OCI-LY7 (cell line): ENCODE results near the gene LGALS3. TPM values are rescaled to one million over a fixed set of nuclear protein-coding genes. Genes with fewer than 3 reads are reported as not detected.

Source experiments
- BruUV-seq: library from RNA; stranded (reverse); fragments of 400-500 nt; replicated peaks from 2 replicates; lab custom pipeline; 2021; lab: Mats Ljungman, UMichigan
- CTCF ChIA-PET: fragments of 300-600 bp; sonication (Branson Sonifier 250); formaldehyde crosslinking; loops from one replicate; lab custom pipeline; 2022; ENCODE audit warnings: antibody characterized with exemption; ENCODE audit not compliant: unreplicated experiment; lab: Charles Lee
- POLR2A ChIA-PET: fragments of 300-600 bp; sonication (Branson Sonifier 250); formaldehyde crosslinking; loops from one replicate; lab custom pipeline; 2022; ENCODE audit warnings: antibody characterized with exemption; lab: Charles Lee
- DNase-seq: peaks from one replicate; pipeline ENCODE4 v3.0.0-alpha.2; 2015; ENCODE audit warnings: low spot score
- H2AFZ ChIP-seq: fragments of 200-600 bp; sonication (generic), shearing (Covaris generic); 2 replicates; pipeline ENCODE4 v1.6.1; 2014; ENCODE audit warnings: mild to moderate bottlenecking, antibody characterized with exemption, low read length, moderate library complexity
- H3K27ac ChIP-seq: fragments of 200-600 bp; sonication (generic); 2 replicates; pipeline ENCODE4 v1.5.1; 2014; ENCODE audit warnings: mixed run types, low read depth, mild to moderate bottlenecking, moderate library complexity, low read length, inconsistent platforms; ENCODE audit not compliant: poor library complexity, severe bottlenecking
- H3K36me3 ChIP-seq: fragments of 200-600 bp; sonication (generic); 2 replicates; pipeline ENCODE4 v1.6.1; 2014; ENCODE audit warnings: mild to moderate bottlenecking, antibody characterized with exemption, low read length, moderate library complexity, mixed read lengths; ENCODE audit not compliant: insufficient read depth
- H3K4me1 ChIP-seq: fragments of 200-600 bp; sonication (generic); 2 replicates; pipeline ENCODE4 v1.5.1; 2014; ENCODE audit warnings: mild to moderate bottlenecking, low read length; ENCODE audit not compliant: insufficient read depth, poor library complexity, severe bottlenecking
- H3K4me2 ChIP-seq: fragments of 200-600 bp; sonication (generic); 2 replicates; pipeline ENCODE4 v1.6.1; 2014; ENCODE audit warnings: mild to moderate bottlenecking, low read length
- H3K4me3 ChIP-seq: fragments of 200-600 bp; sonication (generic); 2 replicates; pipeline ENCODE4 v1.5.1; 2014; ENCODE audit warnings: mild to moderate bottlenecking, low read depth, low read length; ENCODE audit not compliant: poor library complexity, severe bottlenecking
- H3K79me2 ChIP-seq: fragments of 200-600 bp; sonication (generic); 2 replicates; pipeline ENCODE4 v1.6.1; 2016; ENCODE audit warnings: low read depth, mild to moderate bottlenecking, low read length, moderate library complexity, mixed read lengths; ENCODE audit not compliant: insufficient read depth
- H3K9me2 ChIP-seq: fragments of 200-600 bp; sonication (generic); 2 replicates; pipeline ENCODE4 v1.6.1; 2016; ENCODE audit warnings: mild to moderate bottlenecking, low read length, mixed read lengths; ENCODE audit not compliant: insufficient read depth
- H3K9me3 ChIP-seq: fragments of 200-600 bp; sonication (generic); 2 replicates; pipeline ENCODE4 v1.6.1; 2014; ENCODE audit warnings: mild to moderate bottlenecking, mixed run types, low read length, mixed read lengths
- H4K20me1 ChIP-seq: fragments of 200-600 bp; sonication (generic); 2 replicates; pipeline ENCODE4 v1.6.1; 2014; ENCODE audit warnings: mild to moderate bottlenecking, antibody characterized with exemption, low read length, moderate library complexity, mixed read lengths; ENCODE audit not compliant: insufficient read depth
- CTCF ChIP-seq: fragments of 200-600 bp; sonication (generic); conservative IDR thresholded peaks from 2 replicates; pipeline ENCODE4 v1.5.1; 2014; ENCODE audit warnings: mild to moderate bottlenecking, antibody characterized with exemption, low read length, moderate library complexity, mixed read lengths
- EZH2phosphoT487 ChIP-seq: fragments of 200-600 bp; sonication (generic); IDR thresholded peaks from 2 replicates; pipeline ENCODE4 v1.6.1; 2018; ENCODE audit warnings: low read depth, borderline replicate concordance, mild to moderate bottlenecking, mixed run types, antibody characterized with exemption, low read length, moderate library complexity, mixed read lengths
- intact Hi-C: fragments of 100-400 bp; cut with micrococcal nuclease; formaldehyde crosslinking; loops from one replicate; pipeline ENCODE4 v1.10.0; 2022; ENCODE audit not compliant: unreplicated experiment
- total RNA-seq, 2 experiments: library from RNA; depleted of rRNA in 1 of 2; stranded (reverse); fragments of >200 nt in 1 of 2; shearing (Covaris generic) in 1 of 2; gene quantifications; 2 replicates each; pipeline ENCODE4 v1.2.3, GENCODE V29; 2014 to 2022

LGALS3 gene
- total RNA-seq, 2 experiments from 2014 or later, result not detected

GRCh38 chr14:55126932-55127459 is 2.1 kb upstream of the LGALS3 start:
- H2AFZ ChIP-seq, result no peak overlapping the region
- H3K9me3 ChIP-seq, result no peaks in the 10 kb centered on the region
- H3K4me3 ChIP-seq, result no peak overlapping the region
- H3K4me2 ChIP-seq, result no peak overlapping the region
- H3K27ac ChIP-seq, result no peak overlapping the region
- no peaks in the 10 kb centered on the region for H3K4me1 ChIP-seq
- BruUV-seq, result no TSS peak
- ChIA-PET CTCF (interaction anchor here (0.6 kb wide), 1 partner anchor 19 kb away, joined by 3 read pairs; no protein-coding TSS in a partner anchor), POLR2A (interaction anchor here (0.5 to 0.6 kb wide), 2 partner anchors 39 to 164 kb away, joined by 3 to 5 read pairs; no protein-coding TSS in a partner anchor)
- intact Hi-C loops, result no loop called here
- no peaks in the 10 kb centered on the region for H3K79me2 ChIP-seq
- H3K9me2 ChIP-seq, result no peaks in the 10 kb centered on the region
- DNase-seq, result no peak
- no peak for TF ChIP-seq EZH2phosphoT487
- TF ChIP-seq CTCF, result no peak
- H3K36me3 ChIP-seq, result no peaks in the 10 kb centered on the region
- H4K20me1 ChIP-seq, result no peaks in the 10 kb centered on the region

- TF ChIP-seq EZH2phosphoT487, result no peak
- TF ChIP-seq CTCF, result no peak
- CTCF ChIA-PET, result interaction anchor here (0.6 kb wide), 1 partner anchor 19 kb away, joined by 3 read pairs; no protein-coding TSS in a partner anchor
- Histone ChIP-seq H4K20me1 (no peaks in the 10 kb centered on the region), H2AFZ (no peak overlapping the region), H3K79me2 (no peaks in the 10 kb centered on the region), H3K4me2 (no peak overlapping the region), H3K27ac (no peak overlapping the region), H3K9me2 (no peaks in the 10 kb centered on the region), H3K9me3 (no peaks in the 10 kb centered on the region), H3K36me3 (no peaks in the 10 kb centered on the region), H3K4me3 (no peak overlapping the region), H3K4me1 (no peaks in the 10 kb centered on the region)
- no TSS peak for BruUV-seq
- intact Hi-C loops, result no loop called here
- no peak for DNase-seq
- POLR2A ChIA-PET, result interaction anchor here (0.5 to 0.6 kb wide), 2 partner anchors 39 to 1447 kb away, joined by 3 read pairs; no protein-coding TSS in a partner anchor
Measured at GRCh38 chr14:55127460-55127951, 1.5 kb upstream of the LGALS3 start.

- no TSS peak for BruUV-seq
- intact Hi-C loops, result no loop called here
Measured at GRCh38 chr14:55128386-55129085, 516 bp upstream of the LGALS3 start.

More at GRCh38 chr14:55128386-55129085, 516 bp upstream of the LGALS3 start:
- Histone ChIP-seq H2AFZ (no peak overlapping the region), H3K9me2 (no peaks in the 10 kb centered on the region), H3K4me3 (no peak overlapping the region), H3K4me1 (no peaks in the 10 kb centered on the region), H3K79me2 (no peaks in the 10 kb centered on the region), H3K27ac (no peak overlapping the region), H4K20me1 (no peaks in the 10 kb centered on the region), H3K9me3 (no peaks in the 10 kb centered on the region), H3K4me2 (no peak overlapping the region), H3K36me3 (no peaks in the 10 kb centered on the region)
- DNase-seq, result no peak
- no peak for TF ChIP-seq CTCF
- no peak for TF ChIP-seq EZH2phosphoT487
- CTCF ChIA-PET, result no interaction called here
- POLR2A ChIA-PET, result interaction anchor here (0.7 kb wide), 1 partner anchor 23 kb away, joined by 3 read pairs; no protein-coding TSS in a partner anchor
